Measurements from ENCODE around the gene SHKBP1. TPM values are rescaled to one million over a fixed set of nuclear protein-coding genes. Genes with fewer than 3 reads are reported as not detected.

Gene SHKBP1
- total and polyA plus RNA-seq, 2 donors (not counting 1 experiment from before 2014, with no cell fraction given): 179 to 227 TPM

- no peaks in the 10 kb centered on the region for H3K79me2 ChIP-seq (ENCODE audit: control insufficient read depth, insufficient read depth, low read length)
- peaks cover 0 to 13% (median 0%) of the 10 kb centered on the region in 3 donors for H3K9me3 ChIP-seq (ENCODE audit: control extremely low read depth in 1 of 3, control insufficient read depth in 2 of 3, insufficient read depth in 1 of 3, low read length in 2 of 3)
- H3K27ac ChIP-seq (ENCODE audit: low read length in 2 of 2): peak overlapping the region; percentile 69 to 83
- H3K27me3 ChIP-seq (replicated peaks in 1 of 4; ENCODE audit: control extremely low read depth in 1 of 4, control insufficient read depth in 3 of 4, insufficient read depth in 4 of 4, low read length in 3 of 4): no peaks in the 10 kb centered on the region
- DNase-seq: peak; percentile 94
- ChIA-PET POLR2A (interaction anchor here (0.9 to 1.4 kb wide), 5 partner anchors 9 to 65 kb away, joined by 3 to 9 read pairs (median 5); no protein-coding TSS in a partner anchor), CTCF (interaction anchor here (1.0 to 4.5 kb wide), 6 partner anchors 8 to 44 kb away, joined by 3 to 37 read pairs (median 9); partner anchors contain the start of gene LTBP4)
- Mint-ChIP-seq H3K4me1 (peaks cover 40% of the 10 kb centered on the region), H3K27ac (peak overlapping the region; percentile 91), H3K4me3 (peak overlapping the region; percentile 93), H3K27me3 (no peaks in the 10 kb centered on the region), H3K9me3 (ENCODE audit: insufficient read depth) (no peaks in the 10 kb centered on the region)
- H2AFZ ChIP-seq (ENCODE audit: insufficient read depth, low read depth, low read length, poor library complexity, severe bottlenecking): peak overlapping the region; percentile 95
- peak overlapping the region; percentile 16 to 94 (median 76) for H3K4me3 ChIP-seq (ENCODE audit: control extremely low read depth in 1 of 5, extremely low read depth in 1 of 5, insufficient read depth in 1 of 5, low read depth in 2 of 5, low read length in 4 of 5)
- H3K4me2 ChIP-seq (replicated peaks; ENCODE audit: low read depth, low read length, poor library complexity, severe bottlenecking): peak overlapping the region; percentile 97
- no peaks in the 10 kb centered on the region for H4K20me1 ChIP-seq (ENCODE audit: control insufficient read depth, insufficient read depth, low read length, poor library complexity, severe bottlenecking)
- ATAC-seq (ENCODE audit: low read depth): peak; percentile 65
- intact Hi-C loops (cut with micrococcal nuclease): loop anchor here (1.0 to 10.0 kb wide), 5 partner anchors 9 to 183 kb away; partner anchors contain the start of genes BLVRB, COQ8B, EGLN2 and ITPKC
- peaks cover 25 to 41% of the 10 kb centered on the region in 2 donors for H3K4me1 ChIP-seq (ENCODE audit: control insufficient read depth in 2 of 2, insufficient read depth in 2 of 2, low read length in 2 of 2)
- TF ChIP-seq EZH2 (IDR thresholded peaks at IDR 0.05; ENCODE audit: borderline replicate concordance, insufficient read depth, low read depth, low read length, poor library complexity, severe bottlenecking): no peak
- no peak for TF ChIP-seq CTCF (IDR thresholded peaks at IDR 0.05)
- no peaks in the 10 kb centered on the region for H3K36me3 ChIP-seq (replicated peaks in 1 of 2; ENCODE audit: control extremely low read depth in 1 of 2, control insufficient read depth in 1 of 2, extremely low read depth in 1 of 2, insufficient read depth in 2 of 2, low read length in 1 of 2)
- WGBS (ENCODE audit: insufficient coverage): under 1% methylated on average over 65 of the region's 67 CpGs
- H3K9ac ChIP-seq (ENCODE audit: low read length): peak overlapping the region; percentile 80
These were observed 37.3 kb downstream of the SHKBP1 start for GRCh38 chr19:40613690-40614621.
